ENCODE results near the gene FGD3. TPM values are rescaled to one million over a fixed set of nuclear protein-coding genes. Genes with fewer than 3 reads are reported as not detected.

The FGD3 gene
- total RNA-seq, 2 donors from 2014 or later = 1.8 to 2.3 TPM

DNA sequence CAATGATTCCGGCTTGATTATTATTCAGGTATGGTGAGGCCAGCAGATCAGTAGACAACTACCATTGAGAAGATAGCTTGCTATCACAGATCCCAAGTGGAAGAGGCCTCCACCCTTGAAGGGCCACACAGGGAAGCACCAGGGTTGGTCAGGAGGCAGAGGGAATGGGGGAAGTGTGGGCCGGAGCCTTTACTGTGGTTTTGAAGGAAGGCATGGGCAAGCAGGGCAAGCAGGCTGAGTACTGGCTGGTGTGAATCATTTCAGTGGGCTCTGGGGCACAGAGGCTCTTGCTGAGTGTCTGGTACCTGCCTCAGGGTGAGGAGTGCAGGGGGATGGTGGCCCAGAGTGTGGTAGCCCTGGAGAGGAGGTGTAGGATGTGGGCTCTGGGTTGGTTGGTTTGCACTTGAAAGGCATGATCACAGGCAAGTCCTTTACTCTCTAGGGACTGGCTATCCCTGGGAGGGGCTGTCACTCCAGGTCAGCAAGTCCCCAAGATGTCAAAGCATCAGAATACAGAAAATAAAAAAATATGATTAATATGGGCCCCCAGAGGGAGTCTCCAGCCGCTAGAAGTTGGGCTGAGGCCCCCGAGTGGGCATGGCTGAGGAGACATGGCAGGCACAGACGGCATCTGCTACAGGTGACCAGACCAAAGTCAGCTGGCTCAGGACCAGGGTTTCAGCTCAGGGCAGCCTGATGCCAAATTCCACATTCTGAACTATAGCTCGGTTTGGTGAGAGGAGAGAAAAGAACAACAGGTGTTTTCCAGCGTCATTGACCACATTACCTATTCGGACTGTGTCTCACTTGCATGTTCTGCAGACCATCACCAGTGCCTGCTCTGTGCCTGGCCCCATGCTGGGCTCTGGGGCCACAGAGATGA, 101.5 kb downstream of the FGD3 start:
- H3K27ac ChIP-seq = no peak overlapping the region
- no peak overlapping the region for H3K4me3 ChIP-seq
- H3K27me3 ChIP-seq = no peaks in the 10 kb centered on the region
- H3K36me3 ChIP-seq = no peaks in the 10 kb centered on the region
- H3K4me1 ChIP-seq = no peaks in the 10 kb centered on the region
- DNase-seq = no peak
- intact Hi-C loops (cut with DNase I) = no loop called here
- TF ChIP-seq, protein P1, sequence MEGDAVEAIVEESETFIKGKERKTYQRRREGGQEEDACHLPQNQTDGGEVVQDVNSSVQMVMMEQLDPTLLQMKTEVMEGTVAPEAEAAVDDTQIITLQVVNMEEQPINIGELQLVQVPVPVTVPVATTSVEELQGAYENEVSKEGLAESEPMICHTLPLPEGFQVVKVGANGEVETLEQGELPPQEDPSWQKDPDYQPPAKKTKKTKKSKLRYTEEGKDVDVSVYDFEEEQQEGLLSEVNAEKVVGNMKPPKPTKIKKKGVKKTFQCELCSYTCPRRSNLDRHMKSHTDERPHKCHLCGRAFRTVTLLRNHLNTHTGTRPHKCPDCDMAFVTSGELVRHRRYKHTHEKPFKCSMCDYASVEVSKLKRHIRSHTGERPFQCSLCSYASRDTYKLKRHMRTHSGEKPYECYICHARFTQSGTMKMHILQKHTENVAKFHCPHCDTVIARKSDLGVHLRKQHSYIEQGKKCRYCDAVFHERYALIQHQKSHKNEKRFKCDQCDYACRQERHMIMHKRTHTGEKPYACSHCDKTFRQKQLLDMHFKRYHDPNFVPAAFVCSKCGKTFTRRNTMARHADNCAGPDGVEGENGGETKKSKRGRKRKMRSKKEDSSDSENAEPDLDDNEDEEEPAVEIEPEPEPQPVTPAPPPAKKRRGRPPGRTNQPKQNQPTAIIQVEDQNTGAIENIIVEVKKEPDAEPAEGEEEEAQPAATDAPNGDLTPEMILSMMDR (IDR thresholded peaks at IDR 0.05) = no peak
- no peaks in the 10 kb centered on the region for H3K9me3 ChIP-seq
- H3K9ac ChIP-seq (ENCODE audit: low read depth in 2 of 2, low read length in 2 of 2) = no peak overlapping the region

DNA sequence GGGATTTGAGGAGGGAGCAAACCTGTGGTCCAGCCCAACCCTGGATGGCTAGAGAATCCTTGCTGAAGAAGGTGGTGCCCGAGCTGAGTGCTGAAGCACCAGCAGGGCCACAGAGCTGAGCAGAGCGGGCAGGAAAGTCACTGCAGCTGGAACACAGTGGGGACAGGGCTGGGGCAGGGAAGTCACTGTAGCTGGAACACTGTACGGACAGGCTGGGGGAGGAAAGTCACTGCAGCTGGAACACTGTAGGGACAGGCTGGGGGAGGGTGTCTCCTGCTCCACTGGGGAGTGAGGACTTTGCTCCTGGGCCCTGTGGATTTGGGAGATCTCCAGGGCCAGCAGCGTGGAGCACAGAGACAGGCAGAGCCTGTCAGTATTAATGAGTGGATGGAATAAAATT, 102.2 kb downstream of the FGD3 start:
- TF ChIP-seq, protein P1 (IDR thresholded peaks at IDR 0.05) = no peak
- H3K4me1 ChIP-seq = no peaks in the 10 kb centered on the region
- DNase-seq = no peak
- H3K36me3 ChIP-seq = no peaks in the 10 kb centered on the region
- no peaks in the 10 kb centered on the region for H3K9me3 ChIP-seq
- H3K9ac ChIP-seq (ENCODE audit: low read depth in 2 of 2, low read length in 2 of 2) = no peak overlapping the region
- H3K27me3 ChIP-seq = no peaks in the 10 kb centered on the region
- intact Hi-C loops (cut with DNase I) = no loop called here
- no peak overlapping the region for H3K4me3 ChIP-seq
- H3K27ac ChIP-seq = no peak overlapping the region

GRCh38 chr9:93050231-93050630, 102.9 kb downstream of the FGD3 start:
- Histone ChIP-seq H3K27ac (no peak overlapping the region), H3K9me3 (no peaks in the 10 kb centered on the region), H3K4me3 (no peak overlapping the region), H3K27me3 (no peaks in the 10 kb centered on the region), H3K4me1 (no peaks in the 10 kb centered on the region), H3K36me3 (no peaks in the 10 kb centered on the region), H3K9ac (ENCODE audit: low read depth in 2 of 2, low read length in 2 of 2) (no peak overlapping the region)
- DNase-seq = no peak
- TF ChIP-seq, protein P1 (IDR thresholded peaks at IDR 0.05) = no peak
- intact Hi-C loops (cut with DNase I) = no loop called here

GRCh38 chr9:93051680-93052089, 104.4 kb downstream of the FGD3 start:
- TF ChIP-seq, protein P1 (IDR thresholded peaks at IDR 0.05) = no peak
- Histone ChIP-seq H3K36me3 (no peaks in the 10 kb centered on the region), H3K4me1 (no peaks in the 10 kb centered on the region), H3K27ac (no peak overlapping the region), H3K4me3 (no peak overlapping the region), H3K27me3 (no peaks in the 10 kb centered on the region), H3K9me3 (no peaks in the 10 kb centered on the region), H3K9ac (ENCODE audit: low read depth in 2 of 2, low read length in 2 of 2) (no peak overlapping the region)
- intact Hi-C loops (cut with DNase I) = no loop called here
- DNase-seq = no peak

- intact Hi-C loops (cut with DNase I) = no loop called here
- no peaks in the 10 kb centered on the region for H3K36me3 ChIP-seq
- H3K27ac ChIP-seq = no peak overlapping the region
- H3K4me3 ChIP-seq = no peak overlapping the region
- H3K27me3 ChIP-seq = no peaks in the 10 kb centered on the region
- H3K9ac ChIP-seq (ENCODE audit: low read depth in 2 of 2, low read length in 2 of 2) = no peak overlapping the region
- H3K9me3 ChIP-seq = no peaks in the 10 kb centered on the region
- DNase-seq = no peak
- TF ChIP-seq, protein P1 (IDR thresholded peaks at IDR 0.05) = no peak
- no peaks in the 10 kb centered on the region for H3K4me1 ChIP-seq
These were observed 105.6 kb downstream of the FGD3 start for GRCh38 chr9:93052791-93053540.
